Cardiac muscle cell (in vitro differentiated cells and primary cell): Measurements from ENCODE around the gene ITGAV. TPM values are rescaled to one million over a fixed set of nuclear protein-coding genes. Genes with fewer than 3 reads are reported as not detected.
A peak's percentile ranks its signal among the peaks of the same experiment; 100 is the strongest.

Experiments used
- DNase-seq, 2 donors: peaks; one replicate each; pipeline versions ENCODE4 v3.0.0 to v3.0.0-alpha.2; 2010 to 2017; ENCODE audit warnings: low read depth in 1 of 2, low spot score in 1 of 2
- H3K27ac ChIP-seq: fragments of 200-600 bp; sonication (generic); 2 replicates; pipeline ENCODE4 v1.5.1; 2016
- H3K27me3 ChIP-seq: fragments of 200-600 bp; sonication (generic); 2 replicates; pipeline ENCODE4 v1.6.0; 2016; ENCODE audit warnings: control low read depth
- H3K36me3 ChIP-seq: fragments of 200-600 bp; sonication (generic); 2 replicates; pipeline ENCODE4 v1.5.1; 2016; ENCODE audit warnings: control low read depth
- H3K4me1 ChIP-seq: fragments of 200-600 bp; sonication (generic); 2 replicates; pipeline ENCODE4 v1.8.1; 2017; ENCODE audit warnings: low read depth, mild to moderate bottlenecking, mixed run types
- H3K4me3 ChIP-seq: fragments of 200-600 bp; sonication (generic); 2 replicates; pipeline ENCODE4 v1.5.1; 2016; ENCODE audit warnings: mild to moderate bottlenecking
- H3K9me3 ChIP-seq: fragments of 200-600 bp; sonication (generic); 2 replicates; pipeline ENCODE4 v1.5.1; 2017; ENCODE audit warnings: low read depth, mild to moderate bottlenecking, control low read depth
- polyA plus RNA-seq: library from polyadenylated mRNA; unstranded; fragments of >200 nt; fragmentation: Nextera tagmentation; extraction: Ambion mirVana; gene quantifications from 2 replicates; pipeline ENCODE4 v1.2.1, GENCODE V29; 2016
- total RNA-seq: library from RNA; depleted of rRNA; stranded (reverse); fragments of >200 nt; gene quantifications from 2 replicates; pipeline ENCODE4 v1.2.3, GENCODE V29; 2016
- TF ChIP-seq, protein P1 (sequence below): IDR thresholded peaks from 2 replicates; pipeline ENCODE4 v1.5.1; 2012; ENCODE audit warnings: low read depth, mild to moderate bottlenecking, low read length

Gene ITGAV
- total and polyA plus RNA-seq, 2 experiments from 2014 or later, result 39.4 to 99.8 TPM

- no peak overlapping the region for H3K27ac ChIP-seq
- peaks cover 35% of the 10 kb centered on the region for H3K36me3 ChIP-seq
- H3K9me3 ChIP-seq, result no peaks in the 10 kb centered on the region
- no peaks in the 10 kb centered on the region for H3K4me1 ChIP-seq
- H3K27me3 ChIP-seq, result no peaks in the 10 kb centered on the region
- TF ChIP-seq, protein P1, sequence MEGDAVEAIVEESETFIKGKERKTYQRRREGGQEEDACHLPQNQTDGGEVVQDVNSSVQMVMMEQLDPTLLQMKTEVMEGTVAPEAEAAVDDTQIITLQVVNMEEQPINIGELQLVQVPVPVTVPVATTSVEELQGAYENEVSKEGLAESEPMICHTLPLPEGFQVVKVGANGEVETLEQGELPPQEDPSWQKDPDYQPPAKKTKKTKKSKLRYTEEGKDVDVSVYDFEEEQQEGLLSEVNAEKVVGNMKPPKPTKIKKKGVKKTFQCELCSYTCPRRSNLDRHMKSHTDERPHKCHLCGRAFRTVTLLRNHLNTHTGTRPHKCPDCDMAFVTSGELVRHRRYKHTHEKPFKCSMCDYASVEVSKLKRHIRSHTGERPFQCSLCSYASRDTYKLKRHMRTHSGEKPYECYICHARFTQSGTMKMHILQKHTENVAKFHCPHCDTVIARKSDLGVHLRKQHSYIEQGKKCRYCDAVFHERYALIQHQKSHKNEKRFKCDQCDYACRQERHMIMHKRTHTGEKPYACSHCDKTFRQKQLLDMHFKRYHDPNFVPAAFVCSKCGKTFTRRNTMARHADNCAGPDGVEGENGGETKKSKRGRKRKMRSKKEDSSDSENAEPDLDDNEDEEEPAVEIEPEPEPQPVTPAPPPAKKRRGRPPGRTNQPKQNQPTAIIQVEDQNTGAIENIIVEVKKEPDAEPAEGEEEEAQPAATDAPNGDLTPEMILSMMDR, result no peak
- H3K4me3 ChIP-seq, result no peak overlapping the region
- no peak for DNase-seq
Measured at GRCh38 chr2:186637497-186637800, 47.6 kb downstream of the ITGAV start.

- peaks cover 51% of the 10 kb centered on the region for H3K36me3 ChIP-seq
- no peak overlapping the region for H3K27ac ChIP-seq
- H3K27me3 ChIP-seq, result no peaks in the 10 kb centered on the region
- H3K4me1 ChIP-seq, result no peaks in the 10 kb centered on the region
- no peaks in the 10 kb centered on the region for H3K9me3 ChIP-seq
- no peak overlapping the region for H3K4me3 ChIP-seq
- TF ChIP-seq, protein P1, result no peak
- DNase-seq, result no peak
Measured at GRCh38 chr2:186639939-186640338, 50.1 kb downstream of the ITGAV start.

GRCh38 chr2:186641132-186641806 lies 51.4 kb downstream of the ITGAV start:
- no peaks in the 10 kb centered on the region for H3K27me3 ChIP-seq
- H3K4me1 ChIP-seq, result no peaks in the 10 kb centered on the region
- peaks cover 39% of the 10 kb centered on the region for H3K36me3 ChIP-seq
- no peak overlapping the region for H3K4me3 ChIP-seq
- H3K27ac ChIP-seq, result no peak overlapping the region
- H3K9me3 ChIP-seq, result no peaks in the 10 kb centered on the region
- TF ChIP-seq, protein P1, result no peak
- DNase-seq, result no peak

GRCh38 chr2:186641807-186642321 lies 52.0 kb downstream of the ITGAV start:
- no peaks in the 10 kb centered on the region for H3K27me3 ChIP-seq
- H3K4me3 ChIP-seq, result no peak overlapping the region
- TF ChIP-seq, protein P1, result peak; percentile 75
- no peaks in the 10 kb centered on the region for H3K4me1 ChIP-seq
- no peak overlapping the region for H3K27ac ChIP-seq
- DNase-seq, result peak; percentile 66 to 83
- no peaks in the 10 kb centered on the region for H3K9me3 ChIP-seq
- peaks cover 42% of the 10 kb centered on the region for H3K36me3 ChIP-seq

GRCh38 chr2:186644791-186645190 lies 54.9 kb downstream of the ITGAV start:
- Histone ChIP-seq H3K4me3 (no peak overlapping the region), H3K4me1 (no peaks in the 10 kb centered on the region), H3K9me3 (no peaks in the 10 kb centered on the region), H3K27ac (no peak overlapping the region), H3K36me3 (peaks cover 46% of the 10 kb centered on the region), H3K27me3 (no peaks in the 10 kb centered on the region)
- TF ChIP-seq, protein P1, result no peak
- no peak for DNase-seq
